C4-2B (cell line): ENCODE data around the gene GRAMD2B.

ENCODE experiments used
- H3K27ac ChIP-seq: fragments of 450-650 bp; 2 replicates; pipeline ENCODE4 v1.5.1; 2017
- ZFX ChIP-seq: fragments of 450-650 bp; IDR thresholded peaks from 2 replicates; pipeline ENCODE4 v1.6.1; 2017
- TF ChIP-seq, protein P1 (sequence below): fragments of 450-650 bp; conservative IDR thresholded peaks from 2 replicates; pipeline ENCODE4 v1.5.1; 2017; ENCODE audit warnings: mild to moderate bottlenecking

GRAMD2B gene

DNA sequence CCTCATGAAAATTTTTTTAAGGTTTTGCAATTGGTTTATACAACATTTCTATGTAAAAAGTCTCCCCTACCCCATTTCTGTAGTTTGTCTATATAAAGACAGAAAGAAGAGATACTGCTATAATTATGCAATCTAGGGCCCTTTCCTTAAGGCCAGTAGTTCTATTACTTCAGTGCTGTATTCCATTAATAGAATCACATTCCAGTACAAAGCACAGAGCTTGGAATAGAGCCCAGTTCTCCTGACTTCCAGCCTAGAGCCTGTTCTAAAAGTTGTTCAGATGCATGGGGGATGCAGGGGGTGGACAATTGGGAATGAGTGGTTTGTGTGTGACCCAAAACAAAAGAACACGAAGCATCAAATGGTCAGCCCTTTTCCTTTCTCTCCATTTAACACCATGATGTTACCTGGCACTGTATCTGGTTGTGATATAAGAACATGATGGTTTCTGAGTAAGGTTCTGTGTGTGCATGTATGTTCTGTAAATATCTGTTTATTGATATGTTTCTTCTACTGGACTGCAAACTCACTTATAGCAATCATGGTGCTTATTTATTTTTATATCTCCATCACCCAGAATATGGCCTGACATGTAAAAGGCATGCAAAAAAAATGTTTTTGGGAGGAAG, 8.2 kb upstream of the GRAMD2B start:
- H3K27ac ChIP-seq: no peak overlapping the region
- TF ChIP-seq, protein P1, sequence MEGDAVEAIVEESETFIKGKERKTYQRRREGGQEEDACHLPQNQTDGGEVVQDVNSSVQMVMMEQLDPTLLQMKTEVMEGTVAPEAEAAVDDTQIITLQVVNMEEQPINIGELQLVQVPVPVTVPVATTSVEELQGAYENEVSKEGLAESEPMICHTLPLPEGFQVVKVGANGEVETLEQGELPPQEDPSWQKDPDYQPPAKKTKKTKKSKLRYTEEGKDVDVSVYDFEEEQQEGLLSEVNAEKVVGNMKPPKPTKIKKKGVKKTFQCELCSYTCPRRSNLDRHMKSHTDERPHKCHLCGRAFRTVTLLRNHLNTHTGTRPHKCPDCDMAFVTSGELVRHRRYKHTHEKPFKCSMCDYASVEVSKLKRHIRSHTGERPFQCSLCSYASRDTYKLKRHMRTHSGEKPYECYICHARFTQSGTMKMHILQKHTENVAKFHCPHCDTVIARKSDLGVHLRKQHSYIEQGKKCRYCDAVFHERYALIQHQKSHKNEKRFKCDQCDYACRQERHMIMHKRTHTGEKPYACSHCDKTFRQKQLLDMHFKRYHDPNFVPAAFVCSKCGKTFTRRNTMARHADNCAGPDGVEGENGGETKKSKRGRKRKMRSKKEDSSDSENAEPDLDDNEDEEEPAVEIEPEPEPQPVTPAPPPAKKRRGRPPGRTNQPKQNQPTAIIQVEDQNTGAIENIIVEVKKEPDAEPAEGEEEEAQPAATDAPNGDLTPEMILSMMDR: no peak
- no peak for TF ChIP-seq ZFX

DNA sequence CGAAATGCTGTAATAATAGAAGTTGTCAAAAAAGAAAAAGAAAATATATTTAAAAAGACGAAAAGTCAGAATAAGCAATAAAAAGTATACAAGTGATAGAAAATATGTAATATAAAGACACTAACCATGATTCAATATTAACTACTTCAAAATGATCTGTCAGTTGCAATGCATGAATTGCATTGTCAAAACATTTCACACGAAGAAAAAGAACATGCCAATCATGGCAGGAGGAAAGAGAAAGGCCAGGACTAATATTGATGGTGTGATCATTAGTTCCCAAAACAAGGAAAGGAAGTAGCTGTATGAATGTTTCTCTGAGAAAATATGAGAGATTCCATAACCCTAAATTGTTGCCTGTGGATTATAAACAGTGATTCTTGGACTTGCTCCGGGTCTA, 7.4 kb upstream of the GRAMD2B start:
- H3K27ac ChIP-seq: no peak overlapping the region
- TF ChIP-seq, protein P1: no peak
- TF ChIP-seq ZFX: no peak

DNA sequence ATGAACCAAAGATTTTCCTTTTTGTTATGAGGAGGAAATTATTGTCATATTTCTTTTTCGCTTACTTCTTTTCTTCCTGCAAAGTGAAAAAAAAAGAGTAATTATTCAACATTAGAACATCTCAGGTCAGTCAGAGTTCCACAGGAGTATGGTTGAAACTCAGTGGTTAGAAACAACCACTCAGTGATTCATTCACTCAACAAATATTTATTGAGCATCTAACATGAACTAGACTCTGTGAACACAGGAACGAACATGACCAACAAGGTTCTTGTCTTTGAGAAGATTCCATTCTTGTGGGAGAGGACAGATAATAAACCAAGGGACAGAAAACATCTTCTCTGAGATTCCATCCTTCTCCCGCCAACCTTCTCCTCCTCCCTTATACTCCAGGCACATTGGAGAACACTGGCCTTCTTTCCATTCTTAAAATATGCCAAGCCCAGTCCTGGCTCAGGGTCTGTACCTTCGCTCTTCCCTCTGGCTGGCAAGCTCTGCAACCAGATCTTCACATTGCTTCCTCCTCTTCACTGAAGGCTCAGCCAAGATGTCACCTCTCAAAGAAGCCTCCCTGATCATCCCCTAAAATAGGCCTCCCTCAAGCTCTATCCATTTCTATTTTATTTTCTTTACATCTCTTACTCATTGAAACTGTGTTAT, 6.8 kb upstream of the GRAMD2B start:
- TF ChIP-seq ZFX: no peak
- TF ChIP-seq, protein P1: no peak
- H3K27ac ChIP-seq: no peak overlapping the region

DNA sequence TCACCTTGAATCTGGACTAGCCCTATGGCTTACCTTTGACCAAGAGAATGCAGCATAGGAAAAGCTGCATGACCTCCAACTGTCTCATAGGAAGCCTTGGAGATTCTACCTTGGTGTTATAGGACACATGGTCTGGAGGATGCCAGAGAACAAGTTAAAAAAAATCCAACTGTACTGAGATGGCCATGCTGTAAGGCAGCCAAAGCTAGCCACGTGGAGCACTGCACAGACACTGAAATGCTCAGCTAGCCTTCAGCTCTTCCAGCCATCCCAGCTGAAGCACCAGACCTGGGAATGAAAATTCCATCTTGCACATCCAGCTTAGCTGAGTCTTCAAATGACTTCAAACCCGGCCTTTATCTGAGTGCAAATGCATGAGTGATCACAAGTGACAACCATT, 6.0 kb upstream of the GRAMD2B start:
- H3K27ac ChIP-seq: no peak overlapping the region

DNA sequence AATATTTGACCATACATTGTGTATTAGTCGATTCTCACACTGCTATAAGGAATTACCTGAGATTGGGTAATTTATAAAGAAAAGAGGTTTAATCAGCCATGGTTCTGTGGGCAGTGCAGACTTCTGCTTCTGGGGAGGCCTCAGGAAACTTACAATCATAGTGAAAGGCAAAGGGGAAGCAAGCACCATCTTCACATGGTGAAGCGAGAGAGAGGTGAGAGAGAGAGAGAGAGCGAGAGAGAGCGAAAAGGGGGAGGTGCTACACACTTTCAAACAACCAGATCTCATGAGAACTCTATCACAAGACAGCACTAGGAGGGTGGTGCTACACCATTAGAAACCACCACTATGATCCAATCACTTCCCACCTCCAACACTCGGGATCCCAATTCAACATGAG, 4.1 kb upstream of the GRAMD2B start:
- no peak overlapping the region for H3K27ac ChIP-seq
- TF ChIP-seq ZFX: no peak
- TF ChIP-seq, protein P1: no peak

More for the DNA sequence above, 6.0 kb upstream of the GRAMD2B start:
- TF ChIP-seq, protein P1: no peak
- no peak for TF ChIP-seq ZFX

DNA sequence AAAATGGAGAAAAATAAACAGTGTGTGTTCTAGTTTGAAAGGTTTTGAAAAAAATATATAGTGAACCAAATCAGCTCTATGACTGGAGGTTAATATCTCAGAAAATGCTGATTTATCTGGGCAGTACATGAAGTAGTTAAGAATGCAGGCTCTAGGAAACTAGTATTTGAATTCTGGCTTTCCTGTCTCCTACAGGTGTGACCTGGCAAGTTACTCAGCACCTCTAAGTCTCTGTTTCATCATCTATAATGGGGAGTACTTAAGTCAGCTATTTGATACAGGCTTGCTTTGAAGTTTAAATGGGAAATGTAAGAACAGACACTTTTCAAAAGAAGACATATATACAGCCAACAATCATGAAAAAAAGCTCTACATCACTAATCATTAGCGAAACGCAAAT, 5.2 kb downstream of the GRAMD2B start:
- H3K27ac ChIP-seq: no peak overlapping the region
- no peak for TF ChIP-seq ZFX
- TF ChIP-seq, protein P1: no peak

DNA sequence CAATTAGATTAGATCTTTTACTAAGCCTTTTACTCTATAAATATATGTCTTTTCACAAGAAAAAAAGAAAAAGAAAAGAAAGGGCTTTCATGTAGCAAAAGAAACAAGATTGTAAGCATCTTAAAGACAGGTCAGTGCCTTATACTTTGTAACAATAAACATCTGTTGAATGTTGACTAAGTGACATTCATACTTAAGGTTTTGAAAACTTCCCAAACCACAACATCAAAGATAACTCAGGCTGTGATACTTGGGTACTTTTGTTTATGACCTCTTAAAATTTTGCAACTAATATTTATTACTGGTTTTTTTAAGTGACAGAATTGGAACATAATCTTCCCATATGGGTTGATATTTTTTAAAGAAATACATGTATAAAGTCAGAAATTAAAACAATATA, 7.4 kb downstream of the GRAMD2B start:
- TF ChIP-seq ZFX: no peak
- TF ChIP-seq, protein P1: no peak
- no peak overlapping the region for H3K27ac ChIP-seq
